GM19099 (cell line): Measurements from ENCODE around the gene RFPL2.

Experiments used
- POLR2A ChIP-seq: IDR thresholded peaks from 3 replicates; pipeline ENCODE4 v1.6.1; 2011; ENCODE audit warnings: low read depth; ENCODE audit not compliant: insufficient read length; ENCODE audit errors: extremely low read depth

RFPL2 gene

DNA sequence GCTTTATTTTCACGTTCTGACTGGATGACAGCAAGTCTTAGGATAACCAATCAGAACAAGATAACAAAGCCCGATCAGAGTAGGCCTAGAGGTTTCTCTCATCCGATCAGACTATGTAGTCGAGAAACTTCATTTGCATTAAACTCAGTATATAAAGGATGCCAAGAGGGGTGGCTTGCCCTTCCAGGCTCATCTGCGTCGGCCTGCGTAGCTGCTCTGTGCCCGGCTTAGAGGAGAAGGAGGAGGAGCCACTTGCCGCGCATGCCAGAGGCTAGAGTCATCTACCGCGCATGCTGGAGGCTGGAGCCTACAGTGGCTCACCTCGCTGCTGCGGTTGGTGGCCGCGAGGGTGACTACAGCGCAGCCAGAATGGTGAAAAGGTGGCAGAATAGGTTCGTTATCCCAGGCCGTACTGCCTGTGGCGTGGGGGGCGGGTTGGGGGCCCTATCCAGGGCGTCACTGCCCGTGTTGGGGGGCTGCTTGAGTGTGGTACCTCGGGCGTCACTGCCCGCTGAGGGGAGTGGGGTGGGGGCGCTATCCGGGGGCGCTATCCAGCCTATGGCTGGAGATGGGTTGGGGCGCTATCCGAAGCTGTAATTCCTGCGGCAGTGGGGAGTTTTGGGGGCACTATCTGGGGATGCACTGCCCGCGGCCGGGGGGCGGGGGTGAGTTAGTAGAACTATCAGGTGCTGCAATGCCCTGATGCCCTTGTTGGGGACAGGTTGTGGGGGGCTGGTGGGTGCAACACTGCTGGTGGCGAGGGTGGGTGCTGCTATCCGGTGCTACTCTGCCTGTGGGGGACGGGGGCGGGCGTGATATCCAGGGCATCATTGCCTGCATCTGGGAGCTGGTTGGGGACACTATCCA is at the start of gene RFPL2:
Gene RFPL2, minus strand, starts transcription at position 218 of the 867 bp plus-strand sequence. CDS start 2,622 bp downstream, outside the sequence.
- TF ChIP-seq POLR2A = no peak

DNA sequence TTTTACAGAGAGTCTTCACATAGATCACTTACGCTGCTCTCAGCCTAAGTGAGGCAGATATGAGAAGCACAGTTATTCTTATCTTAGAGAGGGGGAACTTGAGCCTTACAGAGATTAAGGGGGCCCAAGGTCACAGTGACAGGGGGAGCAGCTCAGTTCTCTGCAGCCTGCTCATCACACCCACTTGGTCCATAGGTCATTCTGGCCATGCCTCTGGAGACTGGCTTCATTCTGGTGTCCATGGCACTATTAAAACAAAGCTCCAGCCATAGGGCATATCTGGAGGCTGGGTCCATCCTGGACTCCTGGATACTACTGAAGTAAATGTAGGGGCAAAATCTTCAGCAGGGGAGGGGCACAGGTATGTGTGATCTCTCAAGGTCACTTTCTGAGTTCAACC is 44.4 kb upstream of the RFPL2 start:
- TF ChIP-seq POLR2A = no peak

DNA sequence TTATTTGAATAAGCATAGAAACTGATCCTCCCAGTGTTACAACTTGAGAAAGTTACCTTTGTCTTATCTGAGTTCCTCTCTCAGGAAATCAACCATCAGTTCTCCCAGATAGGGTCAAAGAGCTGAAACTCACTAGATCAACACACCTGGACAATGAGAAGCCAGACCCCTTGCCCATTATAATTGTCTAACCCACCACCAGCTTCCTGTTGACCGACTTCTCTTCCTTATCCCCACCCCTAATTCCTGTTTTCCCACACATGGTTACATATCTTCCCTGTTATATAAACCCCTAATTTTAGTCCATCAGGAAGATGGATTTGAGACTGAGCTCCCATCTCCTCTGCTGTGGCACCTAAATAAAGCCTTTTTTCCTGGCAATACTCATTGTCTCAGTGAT is 43.4 kb upstream of the RFPL2 start:
- TF ChIP-seq POLR2A = no peak

DNA sequence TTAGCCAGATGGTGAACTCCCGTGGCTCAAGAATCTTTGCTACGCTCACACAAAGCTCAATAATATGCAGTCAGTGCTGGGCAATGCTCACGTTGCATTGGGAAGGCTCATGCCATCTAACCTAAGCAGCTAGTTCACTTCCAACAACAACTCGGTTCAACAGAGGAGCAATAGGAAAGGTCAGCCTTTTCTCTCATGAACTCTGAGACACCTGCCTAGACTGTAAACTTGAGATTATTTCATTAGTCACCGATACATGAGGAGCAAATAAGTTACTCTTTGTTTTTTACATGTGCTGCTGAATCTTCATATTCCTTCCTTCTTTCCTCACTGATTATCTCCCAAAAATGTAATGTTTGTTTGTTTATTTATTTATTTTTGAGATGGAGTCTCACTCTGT is 41.3 kb upstream of the RFPL2 start:
- no peak for TF ChIP-seq POLR2A

DNA sequence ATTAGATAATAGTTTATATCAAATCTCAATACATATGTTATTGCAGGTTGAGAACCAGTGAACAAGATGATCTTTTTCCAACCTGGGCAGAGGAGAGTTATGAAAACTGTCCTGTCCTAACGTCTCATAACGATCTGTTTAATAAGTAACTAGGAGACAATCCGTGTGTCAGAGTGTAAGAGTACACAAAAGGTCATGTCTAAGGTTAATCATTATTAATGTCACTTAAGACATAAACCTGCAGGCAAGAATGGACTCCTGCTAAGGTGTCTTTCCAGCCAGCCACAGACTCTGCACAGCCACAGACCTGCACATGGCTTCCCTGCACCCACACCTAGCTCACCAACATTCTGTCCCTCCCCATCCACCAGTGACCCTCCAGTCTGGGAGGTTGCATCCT is 40.2 kb upstream of the RFPL2 start:
- TF ChIP-seq POLR2A = no peak

DNA sequence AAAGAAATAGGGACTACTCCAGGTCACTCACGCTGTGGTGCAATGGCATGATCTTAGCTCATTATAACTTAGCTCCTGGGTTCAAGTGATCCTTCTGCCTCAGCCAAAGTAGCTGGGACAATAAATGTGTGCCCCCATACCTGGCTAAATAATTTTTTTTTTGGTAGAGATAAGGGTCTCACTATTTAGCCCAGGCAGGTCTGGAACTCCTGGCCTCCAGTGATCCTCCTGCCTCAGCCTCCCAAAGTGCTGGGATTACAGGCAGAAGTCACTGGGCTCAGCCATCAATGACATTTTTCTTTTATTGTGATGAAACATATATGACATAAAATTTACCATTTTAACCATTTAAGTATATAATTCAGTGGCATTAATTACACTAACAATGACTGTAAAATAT is 39.7 kb upstream of the RFPL2 start:
- TF ChIP-seq POLR2A = no peak

DNA sequence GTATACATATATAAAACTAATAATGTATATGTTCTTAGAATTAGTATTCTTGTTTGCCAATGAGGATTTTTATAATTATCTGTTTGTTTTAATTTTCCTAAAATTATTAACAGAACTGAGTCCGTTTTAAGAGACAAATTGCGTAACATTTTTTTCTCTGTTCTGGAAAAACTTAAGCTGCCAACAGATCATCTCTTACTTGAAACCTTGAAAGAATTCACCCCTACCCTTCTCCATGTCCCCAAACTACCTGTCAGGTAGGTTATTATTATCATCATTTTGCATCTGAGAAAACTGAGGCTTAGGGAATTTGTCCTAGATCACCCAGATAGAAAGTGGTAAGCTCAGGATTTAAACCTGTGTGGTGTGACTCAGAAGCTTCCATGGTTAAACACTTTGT is 35.6 kb upstream of the RFPL2 start:
- TF ChIP-seq POLR2A = no peak

DNA sequence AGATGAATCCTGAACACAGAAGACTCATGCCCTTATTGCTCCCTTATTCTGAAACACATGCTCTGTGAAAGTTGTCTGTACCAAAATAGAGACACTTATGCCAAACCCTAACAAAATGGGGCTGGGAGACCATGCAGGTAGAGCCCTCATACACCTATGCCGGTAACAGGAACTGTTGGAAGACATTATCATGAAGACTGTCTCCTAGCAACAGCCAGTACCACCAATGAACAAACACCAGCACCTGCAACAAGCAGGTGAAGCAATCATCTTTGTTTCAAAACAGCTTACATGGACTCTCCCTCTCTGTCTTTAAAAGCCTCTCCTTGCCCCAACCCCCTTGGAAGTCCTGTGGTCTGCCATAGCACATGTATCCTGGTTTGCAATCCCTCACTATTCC is 33.0 kb upstream of the RFPL2 start:
- no peak for TF ChIP-seq POLR2A

DNA sequence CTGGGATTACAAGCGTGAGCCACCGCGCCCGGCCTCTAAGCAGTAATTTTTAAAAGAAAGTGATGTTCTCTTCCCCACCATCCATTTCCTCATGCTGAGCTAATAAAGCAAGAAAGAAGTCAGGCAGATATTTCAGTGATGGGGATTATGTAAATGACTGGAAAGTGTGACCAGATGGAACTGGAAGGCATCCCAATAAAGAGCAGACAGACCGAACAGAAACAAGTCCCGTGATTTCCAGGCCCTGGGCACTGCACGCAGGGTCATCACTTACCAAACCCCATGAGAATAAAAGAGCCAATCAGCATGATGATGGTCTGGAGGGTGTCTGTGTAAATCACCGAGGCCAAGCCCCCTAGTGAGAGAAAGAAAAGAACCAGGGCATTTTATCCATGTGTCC is 32.1 kb upstream of the RFPL2 start:
- TF ChIP-seq POLR2A = no peak

DNA sequence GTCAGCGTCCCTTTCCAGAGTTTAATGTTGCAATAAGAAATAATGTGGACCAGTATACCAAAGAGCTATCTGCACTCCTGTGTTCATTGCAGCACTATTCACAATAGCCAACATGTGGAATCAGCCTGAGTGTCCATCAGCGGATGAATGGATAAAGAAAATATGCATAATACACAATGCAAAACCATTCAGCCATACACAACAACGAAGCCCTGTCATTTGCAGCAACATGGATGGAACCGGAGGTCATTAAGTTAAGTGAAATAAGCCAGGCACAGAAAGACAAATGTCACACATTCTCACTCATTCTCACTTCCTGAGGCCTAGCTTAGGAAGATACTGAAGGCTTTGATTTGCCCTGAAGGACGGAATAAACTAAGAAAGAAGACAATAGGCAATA is 28.2 kb upstream of the RFPL2 start:
- no peak for TF ChIP-seq POLR2A

DNA sequence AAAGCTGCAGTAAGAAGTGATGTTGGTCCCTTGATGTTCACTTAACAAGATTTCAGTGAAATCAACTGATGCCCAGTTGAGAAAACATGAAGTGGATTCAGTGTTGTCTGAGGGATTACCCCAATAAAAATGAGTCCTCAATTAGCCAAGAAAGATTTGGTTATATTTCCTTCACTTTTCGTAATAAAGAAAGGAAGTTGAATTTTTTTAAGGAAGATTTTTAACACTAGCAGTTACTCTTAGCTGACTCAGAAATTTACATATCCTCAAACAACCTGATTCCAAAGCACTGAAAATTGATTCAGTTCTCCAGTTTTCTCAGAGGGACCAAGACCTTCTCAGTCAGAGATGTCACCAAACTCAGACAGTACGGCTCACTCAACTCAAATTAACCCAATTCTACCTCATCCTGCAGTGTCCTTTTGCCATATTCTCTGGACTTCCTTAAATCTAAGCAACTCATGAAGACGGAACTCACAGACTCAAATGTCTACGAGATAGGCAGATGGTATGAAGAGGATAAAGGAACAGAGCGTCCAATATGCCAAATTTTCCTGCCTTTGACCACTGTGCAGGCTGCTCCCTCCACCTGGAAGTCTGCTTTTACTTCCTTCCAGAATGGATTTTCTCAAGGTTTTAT is 27.4 kb upstream of the RFPL2 start:
- no peak for TF ChIP-seq POLR2A

DNA sequence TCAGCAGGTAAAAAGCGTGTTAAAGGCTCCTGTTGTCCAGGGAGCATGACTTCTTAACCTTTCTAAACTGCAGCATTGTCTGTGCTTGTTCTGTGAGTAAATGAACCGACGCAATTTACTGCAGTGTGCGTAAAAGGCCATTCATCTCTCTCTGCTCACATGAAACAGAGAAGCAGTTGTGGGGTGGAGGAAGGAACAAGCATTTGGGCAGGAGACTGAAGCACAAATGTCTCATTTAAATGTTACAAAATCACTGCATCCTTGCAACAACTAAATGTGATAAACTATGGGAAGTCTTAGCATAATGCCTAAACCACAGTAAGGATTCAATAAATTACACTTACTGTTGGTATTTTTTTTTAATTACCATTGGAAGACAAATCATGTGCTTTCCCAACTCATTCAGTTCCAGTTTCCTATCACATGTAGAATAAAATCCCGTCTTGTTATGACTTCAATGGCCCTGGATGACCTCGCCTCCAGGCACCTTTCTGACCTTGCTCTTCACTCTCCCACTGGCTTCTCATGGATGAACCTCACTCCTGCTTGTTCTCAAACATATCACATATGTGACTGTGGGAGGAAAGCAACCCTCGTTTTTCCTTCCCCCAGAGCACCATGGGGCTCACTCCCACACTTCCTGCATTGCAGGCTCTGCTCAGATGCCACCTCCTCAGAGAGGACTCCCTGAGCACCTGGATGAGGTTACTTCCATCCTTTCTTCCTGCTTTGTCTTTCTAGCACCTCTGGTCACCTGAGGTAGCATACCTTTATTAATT is 21.6 kb upstream of the RFPL2 start:
- no peak for TF ChIP-seq POLR2A

DNA sequence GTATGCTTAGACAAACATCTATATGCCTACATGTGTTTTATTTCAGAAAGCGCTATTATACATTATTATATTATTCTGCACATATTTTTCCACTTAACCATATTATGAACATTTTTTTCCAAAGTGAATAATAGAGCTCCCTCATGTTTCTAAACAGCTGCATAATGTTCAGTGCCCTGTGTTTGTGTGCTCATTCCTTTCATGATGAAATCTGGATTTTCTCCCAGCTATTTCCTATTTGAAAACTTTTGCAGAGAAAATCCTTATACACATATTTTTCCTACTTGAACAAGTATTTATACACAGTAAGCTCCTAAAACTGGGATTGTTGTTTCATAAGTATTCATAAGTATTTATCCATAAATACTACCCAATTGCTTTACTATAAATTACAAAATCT is 18.1 kb upstream of the RFPL2 start:
- TF ChIP-seq POLR2A = no peak

DNA sequence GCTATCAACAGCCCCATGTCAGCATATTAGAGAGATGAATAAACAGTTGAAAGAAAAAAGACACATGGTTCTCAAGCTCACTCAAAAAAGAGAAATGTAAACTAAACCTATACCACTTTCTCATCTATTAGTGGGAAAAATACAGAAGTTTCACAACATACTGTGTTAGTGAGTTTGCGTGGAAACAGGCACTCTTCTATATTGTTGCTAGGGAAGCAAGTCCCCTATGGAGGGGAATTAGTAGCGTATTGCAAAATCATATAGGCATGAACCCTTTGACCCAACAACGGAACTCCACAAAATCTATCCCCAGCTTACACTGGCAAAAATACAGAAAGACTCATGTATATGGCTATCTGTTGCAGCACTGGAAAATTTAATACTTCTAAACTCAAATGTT is 14.2 kb upstream of the RFPL2 start:
- TF ChIP-seq POLR2A = no peak

DNA sequence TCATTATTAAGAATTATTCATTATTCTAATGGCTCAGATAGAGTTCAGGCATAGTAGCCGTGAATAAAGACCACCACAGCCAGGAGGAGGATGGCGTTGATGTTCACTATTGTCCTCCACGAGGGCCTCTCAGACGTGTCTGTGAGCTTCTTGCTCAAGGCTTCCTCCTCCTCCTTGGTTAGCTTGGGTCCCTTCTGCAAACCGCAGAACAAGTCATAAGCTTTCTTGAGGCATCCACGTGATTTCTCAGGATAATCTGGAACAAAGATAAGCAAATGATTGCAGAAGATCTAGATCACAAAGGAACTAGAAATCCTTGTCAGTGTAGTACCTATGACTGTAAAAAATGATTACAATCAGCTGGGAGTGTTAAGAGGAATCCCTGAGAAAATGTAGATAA is 13.6 kb upstream of the RFPL2 start:
- TF ChIP-seq POLR2A = no peak

DNA sequence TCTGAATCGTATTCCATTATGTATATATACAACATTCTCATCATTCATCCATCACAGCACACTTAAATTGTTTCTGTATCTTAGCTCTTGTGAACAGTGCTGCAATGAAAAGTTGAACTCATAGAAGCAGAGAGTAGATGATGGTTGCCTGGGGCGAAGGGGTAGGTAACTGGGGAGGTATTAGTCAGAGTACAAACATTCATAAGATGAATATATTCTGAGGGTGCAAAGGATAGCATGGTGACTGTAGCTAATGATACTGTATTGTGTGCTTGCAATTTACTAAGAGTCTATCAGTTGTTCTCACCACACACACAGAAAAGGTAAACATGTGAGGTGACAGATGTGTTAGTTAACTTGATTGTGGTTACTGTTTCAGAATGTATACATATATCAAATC is 12.6 kb upstream of the RFPL2 start:
- no peak for TF ChIP-seq POLR2A
